ENCODE data around the gene ALG10B. TPM values are rescaled to one million over a fixed set of nuclear protein-coding genes. Genes with fewer than 3 reads are reported as not detected.

Gene ALG10B
- total RNA-seq, result 4.8 TPM
- long read RNA-seq, partial matches to known transcripts, result 0 of 3 reads
- long read RNA-seq, other reads (novel, unspliced or antisense), result 3 of 3 reads

GRCh38 chr12:38316391-38317129, at the start of gene ALG10B:
ALG10B (plus strand) TSS chr12:38316774; CDS start chr12:38316894, 120 bp downstream.
- Histone ChIP-seq H3K27ac (replicated peaks) (peak within 1 kb of the TSS; percentile 88), H3K27me3 (ENCODE audit: low read depth) (no peaks in the 10 kb centered on the region), H3K4me3 (peak within 1 kb of the TSS; percentile 83), H3K9me3 (replicated peaks) (no peaks in the 10 kb centered on the region), H3K4me1 (peaks cover 15% of the 10 kb centered on the region), H3K36me3 (peaks cover 10% of the 10 kb centered on the region)
- TF ChIP-seq CTCF (IDR thresholded peaks at IDR 0.05; ENCODE audit: borderline replicate concordance), result peak; percentile 84
- DNase-seq, result peak; percentile 91
- intact Hi-C loops (cut with micrococcal nuclease), result loop anchor here (2.0 kb wide), 1 partner anchor 178 kb away; no protein-coding TSS in a partner anchor

- Histone ChIP-seq H3K4me3 (no peak overlapping the region), H3K27ac (replicated peaks) (no peak overlapping the region), H3K9me3 (replicated peaks) (no peaks in the 10 kb centered on the region), H3K36me3 (no peaks in the 10 kb centered on the region), H3K27me3 (ENCODE audit: low read depth) (no peaks in the 10 kb centered on the region), H3K4me1 (no peaks in the 10 kb centered on the region)
- TF ChIP-seq CTCF (IDR thresholded peaks at IDR 0.05; ENCODE audit: borderline replicate concordance), result no peak
- intact Hi-C loops (cut with micrococcal nuclease), result no loop called here
- no peak for DNase-seq
Observed at GRCh38 chr12:38268612-38269011, 48.0 kb upstream of the ALG10B start.

GRCh38 chr12:38269897-38270296, 46.7 kb upstream of the ALG10B start:
- no peaks in the 10 kb centered on the region for H3K27me3 ChIP-seq (ENCODE audit: low read depth)
- TF ChIP-seq CTCF (IDR thresholded peaks at IDR 0.05; ENCODE audit: borderline replicate concordance), result no peak
- no peak overlapping the region for H3K4me3 ChIP-seq
- intact Hi-C loops (cut with micrococcal nuclease), result no loop called here
- no peak for DNase-seq
- no peaks in the 10 kb centered on the region for H3K36me3 ChIP-seq
- no peaks in the 10 kb centered on the region for H3K9me3 ChIP-seq (replicated peaks)
- H3K4me1 ChIP-seq, result no peaks in the 10 kb centered on the region
- H3K27ac ChIP-seq (replicated peaks), result no peak overlapping the region

- TF ChIP-seq CTCF (IDR thresholded peaks at IDR 0.05; ENCODE audit: borderline replicate concordance), result no peak
- no peak overlapping the region for H3K27ac ChIP-seq (replicated peaks)
- DNase-seq, result no peak
- H3K4me3 ChIP-seq, result no peak overlapping the region
- no peaks in the 10 kb centered on the region for H3K9me3 ChIP-seq (replicated peaks)
- no peaks in the 10 kb centered on the region for H3K4me1 ChIP-seq
- intact Hi-C loops (cut with micrococcal nuclease), result no loop called here
- no peaks in the 10 kb centered on the region for H3K27me3 ChIP-seq (ENCODE audit: low read depth)
- no peaks in the 10 kb centered on the region for H3K36me3 ChIP-seq
Observed at GRCh38 chr12:38279756-38280155, 36.8 kb upstream of the ALG10B start.

GRCh38 chr12:38282886-38283285, 33.7 kb upstream of the ALG10B start:
- H3K27ac ChIP-seq (replicated peaks), result no peak overlapping the region
- H3K9me3 ChIP-seq (replicated peaks), result no peaks in the 10 kb centered on the region
- H3K36me3 ChIP-seq, result no peaks in the 10 kb centered on the region
- no peak overlapping the region for H3K4me3 ChIP-seq
- intact Hi-C loops (cut with micrococcal nuclease), result no loop called here
- no peak for TF ChIP-seq CTCF (IDR thresholded peaks at IDR 0.05; ENCODE audit: borderline replicate concordance)
- H3K27me3 ChIP-seq (ENCODE audit: low read depth), result no peaks in the 10 kb centered on the region
- H3K4me1 ChIP-seq, result no peaks in the 10 kb centered on the region
- no peak for DNase-seq

Measured in left ventricle myocardium inferior (tissue), 1 donor.